Fibroblast of upper back skin (primary cell): ENCODE data around the gene PGM5.

Experiments
- DNase-seq: peaks from one replicate; pipeline ENCODE4 v3.0.0-alpha.2; 2013

PGM5 gene

GRCh38 chr9:68500457-68501381, 144.3 kb downstream of the PGM5 start:
- peak; percentile 47 for DNase-seq

GRCh38 chr9:68502279-68502678, 145.9 kb downstream of the PGM5 start:
- no peak for DNase-seq

- DNase-seq = no peak
Measured at GRCh38 chr9:68505681-68506409, 149.4 kb downstream of the PGM5 start.

- DNase-seq = no peak
Measured at GRCh38 chr9:68506551-68506950, 150.1 kb downstream of the PGM5 start.

- peak; percentile 14 for DNase-seq
Measured at GRCh38 chr9:68507130-68507805, 150.9 kb downstream of the PGM5 start.

- no peak for DNase-seq
Measured at GRCh38 chr9:68507806-68508145, 151.4 kb downstream of the PGM5 start.

- DNase-seq = no peak
Measured at GRCh38 chr9:68508547-68508946, 152.1 kb downstream of the PGM5 start.

- DNase-seq = no peak
Measured at GRCh38 chr9:68509689-68510088, 153.3 kb downstream of the PGM5 start.

- no peak for DNase-seq
Measured at GRCh38 chr9:68513385-68513784, 157.0 kb downstream of the PGM5 start.

- no peak for DNase-seq
Measured at GRCh38 chr9:68513981-68514380, 157.6 kb downstream of the PGM5 start.

- peak; percentile 17 for DNase-seq
Measured at GRCh38 chr9:68515326-68516017, 159.1 kb downstream of the PGM5 start.

- DNase-seq = no peak
Measured at GRCh38 chr9:68522131-68522530, 165.7 kb downstream of the PGM5 start.

- DNase-seq = no peak
Measured at GRCh38 chr9:68522954-68523353, 166.5 kb downstream of the PGM5 start.

GRCh38 chr9:68523367-68523936, 167.0 kb downstream of the PGM5 start:
- no peak for DNase-seq

GRCh38 chr9:68530618-68531017, 174.2 kb downstream of the PGM5 start:
- DNase-seq = no peak

GRCh38 chr9:68532131-68532530, 175.7 kb downstream of the PGM5 start:
- no peak for DNase-seq

- no peak for DNase-seq
Measured at GRCh38 chr9:68533678-68534077, 177.3 kb downstream of the PGM5 start.

GRCh38 chr9:68536876-68537615, 180.6 kb downstream of the PGM5 start:
- DNase-seq = no peak

- DNase-seq = no peak
Measured at GRCh38 chr9:68537616-68537880, 181.1 kb downstream of the PGM5 start.

GRCh38 chr9:68538200-68538599, 181.8 kb downstream of the PGM5 start:
- no peak for DNase-seq

- no peak for DNase-seq
Measured at GRCh38 chr9:68540712-68541535, 184.5 kb downstream of the PGM5 start, which contains the start of gene TMEM252. Gene TMEM252, minus strand, starts transcription at chr9:68540883. Its CDS starts 69 bp downstream, at chr9:68540814.
